K562 (cell line): ENCODE measurements around the gene PCID2. TPM values are rescaled to one million over a fixed set of nuclear protein-coding genes. Genes with fewer than 3 reads are reported as not detected.

Experiments
- ATAC-seq: fragments of 200-7000 bp; cut with Tn5 transposase; 3 replicates; pipeline ENCODE4 v1.9.1; 2020; ENCODE audit warnings: moderate library complexity
- BruUV-seq: library from RNA; stranded (reverse); fragments of 400-500 nt; replicated peaks from 2 replicates; lab custom pipeline; 2021; lab: Mats Ljungman, UMichigan
- CTCF ChIA-PET: fragments of 300-600 bp; formaldehyde crosslinking; extraction: SDS; loops from one replicate; lab custom pipeline; 2021; ENCODE audit warnings: low intra/inter-chr PET ratio; lab: Yijun Ruan, JAX
- POLR2A ChIA-PET: fragments of 300-600, 350-650 bp; sonication (Branson Sonifier 250); formaldehyde crosslinking; extraction: SDS; loops from one replicate; lab custom pipeline; 2021; ENCODE audit warnings: antibody characterized with exemption, inconsistent platforms; lab: Yijun Ruan, JAX
- DNase-seq, 4 experiments: peaks; one replicate each; pipeline versions ENCODE4 v3.0.0 to v3.0.0-alpha.2; 2011 to 2018; ENCODE audit warnings: low spot score in 3 of 4, mixed read lengths in 3 of 4; ENCODE audit errors: extremely low read depth in 1 of 4
- FAIRE-seq: peaks from 2 replicates; lab custom pipeline; 2011; peaks lifted over from hg19 to GRCh38; lab: Jason Lieb, UNC
- H2AFZ ChIP-seq: 2 replicates; pipeline ENCODE4 v1.6.0; 2011; ENCODE audit warnings: low read depth, low read length, control low read depth, inconsistent platforms
- H3K27ac ChIP-seq: fragments of 200-600 bp; 3 replicates; pipeline ENCODE4 v1.8.0; 2011; ENCODE audit warnings: low read depth, mild to moderate bottlenecking, control low read depth, inconsistent platforms, low read length, moderate library complexity, mixed read lengths; ENCODE audit errors: extremely low read depth
- H3K27me3 ChIP-seq, 2 experiments: fragments of 300-600 bp in 1 of 2; 2 replicates in 1 of 2; 3 replicates in 1 of 2; pipeline versions ENCODE4 v1.6.0 to v1.8.0; 2011; ENCODE audit warnings: inconsistent platforms in 2 of 2, low read length in 2 of 2, mild to moderate bottlenecking in 1 of 2, mixed read lengths in 1 of 2, moderate library complexity in 1 of 2; ENCODE audit not compliant: control insufficient read depth in 2 of 2, insufficient read depth in 2 of 2
- H3K36me3 ChIP-seq: fragments of 300-600 bp; 3 replicates; pipeline ENCODE4 v1.8.0; 2011; ENCODE audit warnings: mild to moderate bottlenecking, low read length, inconsistent platforms; ENCODE audit not compliant: control insufficient read depth, insufficient read depth
- H3K4me1 ChIP-seq, 2 experiments: fragments of 200-600 bp in 1 of 2; replicated peaks in 1 of 2; 2 replicates in 1 of 2; 3 replicates in 1 of 2; pipeline versions ENCODE4 v1.5.1 to v1.8.0; 2011; ENCODE audit warnings: inconsistent platforms in 2 of 2, low read length in 2 of 2, mild to moderate bottlenecking in 1 of 2, mixed read lengths in 1 of 2, moderate library complexity in 1 of 2; ENCODE audit not compliant: control insufficient read depth in 2 of 2, insufficient read depth in 2 of 2
- H3K4me2 ChIP-seq: 2 replicates; pipeline ENCODE4 v1.6.1; 2011; ENCODE audit warnings: low read length, control low read depth, inconsistent platforms, mixed read lengths; ENCODE audit not compliant: insufficient read depth
- H3K4me3 ChIP-seq: fragments of 200-600 bp; sonication (generic), shearing (Covaris generic); 2 replicates; pipeline ENCODE4 v1.5.1; 2016; ENCODE audit warnings: control low read depth, inconsistent platforms
- H3K79me2 ChIP-seq: fragments of 200-600 bp; 3 replicates; pipeline ENCODE4 v1.8.0; 2011; ENCODE audit warnings: low read length, inconsistent platforms; ENCODE audit not compliant: control insufficient read depth, insufficient read depth
- H3K9ac ChIP-seq, 2 experiments: 2 replicates each; pipeline versions ENCODE4 v1.6.0 to v1.6.1; 2011; ENCODE audit warnings: low read depth in 2 of 2, low read length in 2 of 2, control low read depth in 1 of 2, inconsistent platforms in 1 of 2, mild to moderate bottlenecking in 1 of 2, mixed read lengths in 1 of 2; ENCODE audit not compliant: insufficient read depth in 1 of 2
- H3K9me1 ChIP-seq: one replicate; pipeline ENCODE4 v1.6.0; 2011; ENCODE audit warnings: inconsistent platforms, mild to moderate bottlenecking, low read length, moderate library complexity; ENCODE audit not compliant: control insufficient read depth, insufficient read depth
- H3K9me3 ChIP-seq: replicated peaks from 2 replicates; pipeline ENCODE4 v1.5.1; 2011; ENCODE audit warnings: low read depth, low read length, inconsistent platforms; ENCODE audit not compliant: control insufficient read depth, insufficient read depth
- H4K20me1 ChIP-seq: replicated peaks from 2 replicates; pipeline ENCODE4 v1.6.1; 2011; ENCODE audit warnings: low read length, inconsistent platforms, mixed read lengths; ENCODE audit not compliant: control insufficient read depth, insufficient read depth
- ETV1 ChIP-seq: fragments of 450-650 bp; conservative IDR thresholded peaks from 2 replicates; pipeline ENCODE4 v1.6.1; 2016; ENCODE audit warnings: missing genetic modification characterization, control low read depth, low read depth, missing compliant biosample characterization
- FOXA3 ChIP-seq, 2 experiments: fragments of 450-650 bp in 1 of 2; sonication (generic) in 1 of 2; formaldehyde crosslinking; IDR thresholded peaks in 1 of 2; conservative IDR thresholded peaks in 1 of 2; 2 replicates each; pipeline versions ENCODE4 v1.4.0 to v1.8.0; 2020 to 2022; ENCODE audit warnings: mild to moderate bottlenecking in 2 of 2, missing genetic modification reagents in 1 of 2
- FOXK2 ChIP-seq, 2 experiments: fragments of 450-650 bp; IDR thresholded peaks in 1 of 2; conservative IDR thresholded peaks in 1 of 2; 2 replicates each; pipeline ENCODE4 v1.6.1; 2016; ENCODE audit warnings: low read depth in 2 of 2, mild to moderate bottlenecking in 1 of 2
- HES1 ChIP-seq: fragments of 450-650 bp; IDR thresholded peaks from 2 replicates; pipeline ENCODE4 v1.6.1; 2016; ENCODE audit warnings: low read depth, mild to moderate bottlenecking, moderate library complexity
- HMBOX1 ChIP-seq: sonication (generic); IDR thresholded peaks from 2 replicates; pipeline ENCODE4 v1.6.1; 2016
- HMGXB4 ChIP-seq: sonication (generic); formaldehyde crosslinking; IDR thresholded peaks from 2 replicates; pipeline ENCODE4 v1.8.1; 2023; ENCODE audit warnings: mild to moderate bottlenecking, missing genetic modification reagents
- IFI16 ChIP-seq: fragments of 250-450 bp; sonication (Bioruptor Pico); IDR thresholded peaks from 2 replicates; pipeline ENCODE4 v2.1.2; 2022; ENCODE audit warnings: mild to moderate bottlenecking, inconsistent platforms
- IRF1 ChIP-seq: sonication (generic); formaldehyde crosslinking; IDR thresholded peaks from 2 replicates; pipeline ENCODE4 v1.8.0; 2022; ENCODE audit warnings: missing genetic modification reagents, mild to moderate bottlenecking, borderline replicate concordance
- KLF10 ChIP-seq: fragments of 250-450 bp; sonication (Bioruptor Pico); IDR thresholded peaks from 2 replicates; pipeline ENCODE4 v1.6.1; 2021; ENCODE audit warnings: matching md5 sums
- NFRKB ChIP-seq: fragments of 450-650 bp; IDR thresholded peaks from 2 replicates; pipeline ENCODE4 v1.6.1; 2016; ENCODE audit warnings: low read depth
- PHB2 ChIP-seq: fragments of 450-650 bp; IDR thresholded peaks from 2 replicates; pipeline ENCODE4 v1.6.1; 2017; ENCODE audit warnings: low read depth
- POLR2AphosphoS5 ChIP-seq: IDR thresholded peaks from 2 replicates; pipeline ENCODE4 v1.6.1; 2011; ENCODE audit warnings: mild to moderate bottlenecking, low read depth, low read length, moderate library complexity; ENCODE audit not compliant: control insufficient read depth, insufficient read depth
- RCOR1 ChIP-seq, 2 experiments: IDR thresholded peaks; 2 replicates each; pipeline ENCODE4 v1.6.1; 2012; ENCODE audit warnings: low read depth in 2 of 2, low read length in 2 of 2, borderline replicate concordance in 1 of 2, improper control_type of control experiment in 1 of 2
- ZBTB2 ChIP-seq: fragments of 450-650 bp; IDR thresholded peaks from 2 replicates; pipeline ENCODE4 v1.6.1; 2016; ENCODE audit warnings: antibody characterized with exemption
- ZNF184 ChIP-seq: sonication (generic); formaldehyde crosslinking; IDR thresholded peaks from 2 replicates; pipeline ENCODE4 v1.5.0; 2020; ENCODE audit warnings: missing genetic modification reagents
- ZNF3 ChIP-seq: fragments of 250-450 bp; sonication (Bioruptor Pico); IDR thresholded peaks from 2 replicates; pipeline ENCODE4 v1.5.0; 2021; ENCODE audit warnings: mild to moderate bottlenecking, moderate library complexity
- WGBS: fragments of 100-300 bp; shearing (Covaris generic); methylation state at CpG from one replicate; pipeline ENCODE4 v1.1.6; 2016; ENCODE audit warnings: low coverage, mixed read lengths; ENCODE audit not compliant: insufficient coverage; ENCODE audit errors: missing lambda C conversion rate; 5-methylcytosine and 5-hydroxymethylcytosine counted together
- in situ Hi-C: fragments of 300-500 bp; cut with MboI; formaldehyde crosslinking; loops from 4 replicates; pipeline ENCODE4 v1.15.0; 2018; ENCODE audit warnings: inconsistent platforms, mixed read lengths
- intact Hi-C: fragments of 100-400 bp; cut with micrococcal nuclease; formaldehyde crosslinking; loops from 2 replicates; pipeline ENCODE4 v1.14.2; 2022
- polyA plus RNA-seq, 8 experiments: library from polyadenylated mRNA; depleted of rRNA in 4 of 8; stranded (reverse) in 5 of 8; unstranded in 3 of 8; fragments of >200 nt; fragmentation: Nextera tagmentation in 2 of 8; fragmentation: Illumina TruSeq in 1 of 8; extraction: Ambion mirVana in 2 of 8; extraction: Trizol in 1 of 8; gene quantifications; 2 replicates each; pipeline versions ENCODE4 v1.2.1 to v1.2.3, GENCODE V29; 2011 to 2014; ENCODE audit warnings: inconsistent platforms in 1 of 8, missing spikeins in 1 of 8
- total RNA-seq, 7 experiments: library from RNA; depleted of rRNA in 6 of 7; stranded (reverse); fragments of >200 nt in 6 of 7; fragmentation: Illumina TruSeq in 2 of 7; extraction: Trizol in 2 of 7; gene quantifications; 2 replicates each; pipeline versions ENCODE4 v1.2.1 to v1.2.3, GENCODE V29; 2011 to 2021; ENCODE audit warnings: low replicate concordance in 1 of 7

PCID2 gene
- total and polyA plus RNA-seq, 9 of the 15 experiments (the other 6 are each of a cell fraction or from before 2014, with no cell fraction given): 39.6 to 117 (median 59.6) TPM

GRCh38 chr13:113220141-113220598, 11.7 kb upstream of the PCID2 start:
- DNase-seq (peak; percentile 65 to 94 (median 72)), ATAC-seq (peak; percentile 81), FAIRE-seq (peak; percentile 94)
- Histone ChIP-seq H3K36me3 (peaks cover 66% of the 10 kb centered on the region), H4K20me1 (peaks cover 14% of the 10 kb centered on the region), H3K4me2 (peak overlapping the region; percentile 76), H3K79me2 (peaks cover 96% of the 10 kb centered on the region), H3K9ac (peak overlapping the region; percentile 49 to 60; a peak in 3 of 4 replicates), H2AFZ (0 out of 2 replicates have a peak overlapping the region, but pooled peaks have one; percentile 17), H3K27me3 (no peaks in the 10 kb centered on the region), H3K4me3 (no peak overlapping the region), H3K27ac (peak overlapping the region; percentile 85), H3K4me1 (peaks cover 40 to 50% of the 10 kb centered on the region in 2 experiments), H3K9me1 (peaks cover 8% of the 10 kb centered on the region), H3K9me3 (no peaks in the 10 kb centered on the region)
- under 1% methylated on average over 13 of the region's 13 CpGs for WGBS
- CTCF ChIA-PET: no interaction called here
- POLR2A ChIA-PET: interaction anchor here (0.7 to 2.1 kb wide), 2 partner anchors 10 to 72 kb away, joined by 3 to 11 read pairs; partner anchors contain the start of gene CUL4A
- intact Hi-C loops (loop anchor here (1.0 kb wide), 1 partner anchor 12 kb away; the partner anchor contains the start of gene PCID2), in situ Hi-C loops (no loop called here)
- BruUV-seq: no TSS peak
- TF ChIP-seq HMBOX1 (no peak), ZNF184 (CRISPR knock-in tag) (no peak), ETV1 (no peak), ZNF3 (CRISPR knock-in tag) (no peak), POLR2AphosphoS5 (peak; percentile 77), HES1 (no peak), IFI16 (CRISPR knock-in tag) (no peak), FOXK2 (conservative IDR thresholded peaks at IDR 0.05 in 1 of 2, IDR thresholded peaks at IDR 0.05 in 1 of 2; ENCODE audit: low read depth in 2 of 2) (peak; percentile 16 to 51; a peak in 1 of 4 replicates), HMGXB4 (CRISPR knock-in tag) (no peak), FOXA3 (CRISPR knock-in tag; conservative IDR thresholded peaks at IDR 0.05 in 1 of 2, IDR thresholded peaks at IDR 0.05 in 1 of 2) (peak; percentile 24 to 51; a peak in 1 of 4 replicates), IRF1 (no peak), KLF10 (CRISPR knock-in tag) (no peak), ZBTB2 (no peak), PHB2 (no peak), NFRKB (no peak), RCOR1 (IDR thresholded peaks at IDR 0.05; ENCODE audit: borderline replicate concordance in 1 of 2, low read depth in 2 of 2, low read length in 2 of 2) (peak in 1 of 2 experiments; percentile 74; a peak in 1 of 4 replicates)
